T-cell (primary cell): ENCODE results near the gene ARRDC3. TPM values are rescaled to one million over a fixed set of nuclear protein-coding genes. Genes with fewer than 3 reads are reported as not detected.
A peak's percentile ranks its signal among the peaks of the same experiment; 100 is the strongest.

ENCODE experiments used
- ATAC-seq, 4 experiments: fragments of 200-7000 bp in 3 of 4; fragments of 150-1000 bp in 1 of 4; cut with Tn5 transposase; replicated peaks in 1 of 4; 1 replicate in 3 of 4; 2 replicates in 1 of 4; pipeline ENCODE4 v1.10.0; 2021; ENCODE audit warnings: moderate library complexity in 3 of 4, mild to moderate bottlenecking in 2 of 4, moderate number of reproducible peaks in 1 of 4
- CTCF ChIA-PET, 2 donors: fragments of 300-600 bp; sonication (Branson Sonifier 250); formaldehyde crosslinking; loops; one replicate each; lab custom pipeline; 2022; ENCODE audit warnings: antibody characterized with exemption in 2 of 2; lab: Charles Lee
- POLR2A ChIA-PET, 2 donors: fragments of 300-600 bp; sonication (Branson Sonifier 250); formaldehyde crosslinking; loops; one replicate each; lab custom pipeline; 2022; ENCODE audit warnings: antibody characterized with exemption in 2 of 2; lab: Charles Lee
- DNase-seq, 35 experiments: peaks; one replicate each; pipeline versions ENCODE4 v3.0.0 to v3.0.0-alpha.2; 2013 to 2023
- H3K27ac ChIP-seq: one replicate; pipeline ENCODE4 v1.5.1; 2013; ENCODE audit warnings: low read length
- H3K27me3 ChIP-seq, 2 experiments: replicated peaks in 1 of 2; 1 replicate in 1 of 2; 2 replicates in 1 of 2; pipeline versions ENCODE4 v1.6.1 to v1.7.0; 2013; ENCODE audit warnings: low read length in 1 of 2, mixed read lengths in 1 of 2; ENCODE audit not compliant: control insufficient read depth in 2 of 2, insufficient read depth in 2 of 2; ENCODE audit errors: extremely low read depth in 1 of 2
- H3K36me3 ChIP-seq, 2 donors: 1 replicate in 1 of 2; 2 replicates in 1 of 2; pipeline versions ENCODE4 v1.6.1 to v1.7.0; 2013; ENCODE audit warnings: low read length in 1 of 2; ENCODE audit not compliant: control insufficient read depth in 2 of 2, insufficient read depth in 1 of 2; ENCODE audit errors: extremely low read depth in 1 of 2
- H3K4me1 ChIP-seq, 2 experiments: 1 replicate in 1 of 2; 2 replicates in 1 of 2; pipeline versions ENCODE4 v1.6.1 to v1.7.0; 2013; ENCODE audit warnings: low read length in 2 of 2, mixed read lengths in 1 of 2; ENCODE audit not compliant: insufficient read depth in 2 of 2, control insufficient read depth in 1 of 2; ENCODE audit errors: extremely low read depth in 1 of 2
- H3K4me3 ChIP-seq, 2 donors: 1 replicate in 1 of 2; 2 replicates in 1 of 2; pipeline versions ENCODE4 v1.5.1 to v1.7.0; 2013; ENCODE audit warnings: mild to moderate bottlenecking in 2 of 2, low read length in 1 of 2, moderate library complexity in 1 of 2; ENCODE audit not compliant: control insufficient read depth in 1 of 2; ENCODE audit errors: extremely low read depth in 1 of 2
- H3K9me3 ChIP-seq: 2 replicates; pipeline ENCODE4 v1.7.0; 2013
- H3K27ac Mint-ChIP-seq, 2 donors: one replicate each; pipeline ENCODE4 v1.8.0; 2020 to 2021; ENCODE audit warnings: mild to moderate bottlenecking in 2 of 2, mixed read lengths in 2 of 2
- H3K27me3 Mint-ChIP-seq, 2 donors: one replicate each; pipeline ENCODE4 v1.8.0; 2021 to 2022; ENCODE audit warnings: mixed read lengths in 2 of 2
- H3K36me3 Mint-ChIP-seq: one replicate; pipeline ENCODE4 v1.8.0; 2021; ENCODE audit warnings: mixed read lengths
- H3K4me1 Mint-ChIP-seq, 3 donors: one replicate each; pipeline ENCODE4 v1.8.0; 2020 to 2022; ENCODE audit warnings: mixed read lengths in 3 of 3, mild to moderate bottlenecking in 1 of 3
- H3K4me3 Mint-ChIP-seq, 3 donors: one replicate each; pipeline ENCODE4 v1.8.0; 2020 to 2022; ENCODE audit warnings: mild to moderate bottlenecking in 3 of 3, mixed read lengths in 3 of 3, moderate library complexity in 3 of 3
- H3K9me3 Mint-ChIP-seq, 3 donors: one replicate each; pipeline ENCODE4 v1.8.0; 2020 to 2022; ENCODE audit warnings: mixed read lengths in 3 of 3
- WGBS: methylation state at CpG from one replicate; pipeline ENCODE4 v1.1.5; 2013; ENCODE audit warnings: missing lambda C conversion rate; ENCODE audit not compliant: insufficient coverage; 5-methylcytosine and 5-hydroxymethylcytosine counted together
- total RNA-seq, 35 experiments: library from RNA in 6 of 35; stranded (reverse) in 6 of 35; fragments of 120-200 nt in 1 of 35; gene quantifications; one replicate each; pipeline versions ENCODE4 v1.2.1 to v1.2.4 and lab custom pipeline; 2013 to 2026

ARRDC3 gene
- total RNA-seq = 100 to 1,000 TPM; 107 to 219 (median 127) TPM
- 242 TPM for total RNA-seq (2013)
- 27.5 to 925 (median 312) reads per million in 29 experiments for total RNA-seq (lab: John Stamatoyannopoulos, UW)

GRCh38 chr5:91383027-91383955 is at the start of gene ARRDC3:
Gene ARRDC3, minus strand, starts transcription at chr5:91383317. Its CDS starts 225 bp downstream, at chr5:91383092.
- H3K36me3 Mint-ChIP-seq = peaks cover 16% of the 10 kb centered on the region
- H3K27me3 Mint-ChIP-seq = no peaks in the 10 kb centered on the region
- POLR2A ChIA-PET = interaction anchor here (0.5 to 2.0 kb wide), 26 partner anchors 8 to 973 kb away, joined by 3 to 17 read pairs (median 3); partner anchors contain the start of genes CETN3 (in 1 of the 2), LYSMD3 (in 1 of the 2), MBLAC2 (in 1 of the 2) and POLR3G (in 1 of the 2)

GRCh38 chr5:91430949-91431348 is 47.8 kb upstream of the ARRDC3 start:
- H3K27me3 ChIP-seq = no peaks in the 10 kb centered on the region
- no peak overlapping the region for H3K27ac ChIP-seq
- no peak for DNase-seq
- no peaks in the 10 kb centered on the region for H3K36me3 ChIP-seq
- H3K4me1 Mint-ChIP-seq = peaks cover 24 to 25% (median 25%) of the 10 kb centered on the region in 3 donors
- peaks cover 3 to 10% (median 8%) of the 10 kb centered on the region in 3 donors for H3K9me3 Mint-ChIP-seq
- CTCF ChIA-PET = interaction anchor here in 1 of 2 donors (3.7 kb wide), 1 partner anchor 12 kb away, joined by 17 read pairs; no protein-coding TSS in a partner anchor
- H3K27ac Mint-ChIP-seq = no peak overlapping the region
- H3K9me3 ChIP-seq = no peaks in the 10 kb centered on the region
- no peak overlapping the region for H3K4me3 ChIP-seq
- H3K4me1 ChIP-seq = peaks cover 8 to 16% of the 10 kb centered on the region in 2 experiments
- no peaks in the 10 kb centered on the region for H3K27me3 Mint-ChIP-seq
- ATAC-seq = no peak
- POLR2A ChIA-PET = no interaction called here
- H3K4me3 Mint-ChIP-seq = no peak overlapping the region
- peaks cover 8% of the 10 kb centered on the region for H3K36me3 Mint-ChIP-seq

More at GRCh38 chr5:91383027-91383955, at the start of gene ARRDC3:
- H3K4me3 ChIP-seq = peak within 1 kb of the TSS; percentile 96 to 97
- CTCF ChIA-PET = interaction anchor here (0.7 to 5.7 kb wide), 30 partner anchors 10 to 973 kb away, joined by 3 to 126 read pairs (median 7); partner anchors contain the start of gene CETN3 (in 1 of the 2)
- H3K36me3 ChIP-seq = no peaks in the 10 kb centered on the region
- Mint-ChIP-seq H3K4me3 (peak within 1 kb of the TSS; percentile 91 to 96 (median 92)), H3K4me1 (peaks cover 22 to 27% (median 25%) of the 10 kb centered on the region in 3 donors), H3K27ac (peak within 1 kb of the TSS; percentile 99), H3K9me3 (no peaks in the 10 kb centered on the region)
- peak; percentile 90 to 99 (median 96) for DNase-seq
- WGBS = 0% methylated on average over 45 of the region's 49 CpGs
- H3K4me1 ChIP-seq = peaks cover 11 to 17% of the 10 kb centered on the region in 2 experiments
- H3K9me3 ChIP-seq = no peaks in the 10 kb centered on the region
- peak; percentile 39 to 40 (median 40) for ATAC-seq
- peak within 1 kb of the TSS; percentile 99 for H3K27ac ChIP-seq
- H3K27me3 ChIP-seq = no peaks in the 10 kb centered on the region

- no peaks in the 10 kb centered on the region for H3K27me3 ChIP-seq
- H3K27me3 Mint-ChIP-seq = no peaks in the 10 kb centered on the region
- H3K9me3 ChIP-seq = no peaks in the 10 kb centered on the region
- no peak overlapping the region for H3K4me3 Mint-ChIP-seq
- ATAC-seq (no peak), DNase-seq (no peak)
- no peak overlapping the region for H3K4me3 ChIP-seq
- peaks cover 8% of the 10 kb centered on the region for H3K36me3 Mint-ChIP-seq
- no peaks in the 10 kb centered on the region for H3K36me3 ChIP-seq
- CTCF ChIA-PET = interaction anchor here in 1 of 2 donors (0.7 to 0.8 kb wide), 2 partner anchors 10 to 219 kb away, joined by 3 to 5 read pairs; no protein-coding TSS in a partner anchor
- H3K4me1 Mint-ChIP-seq = peaks cover 11 to 16% (median 13%) of the 10 kb centered on the region in 3 donors
- 90% methylated on average over 2 of the region's 2 CpGs for WGBS
- peaks cover 0 to 2% of the 10 kb centered on the region in 2 experiments for H3K4me1 ChIP-seq
- no peak overlapping the region for H3K27ac Mint-ChIP-seq
- POLR2A ChIA-PET = no interaction called here
- H3K27ac ChIP-seq = no peak overlapping the region
- peaks cover 3 to 10% (median 4%) of the 10 kb centered on the region in 3 donors for H3K9me3 Mint-ChIP-seq
Observed at GRCh38 chr5:91424638-91425436, 41.7 kb upstream of the ARRDC3 start.

- Histone ChIP-seq H3K27me3 (no peaks in the 10 kb centered on the region), H3K4me1 (peaks cover 0 to 2% of the 10 kb centered on the region in 2 experiments), H3K27ac (no peak overlapping the region), H3K36me3 (no peaks in the 10 kb centered on the region), H3K4me3 (no peak overlapping the region), H3K9me3 (no peaks in the 10 kb centered on the region)
- no peaks in the 10 kb centered on the region for H3K27me3 Mint-ChIP-seq
- H3K36me3 Mint-ChIP-seq = peaks cover 3% of the 10 kb centered on the region
- ChIA-PET POLR2A (no interaction called here), CTCF (interaction anchor here in 1 of 2 donors (0.7 to 0.8 kb wide), 2 partner anchors 11 to 218 kb away, joined by 3 to 5 read pairs; no protein-coding TSS in a partner anchor)
- ATAC-seq (no peak), DNase-seq (no peak)
- no peak overlapping the region for H3K4me3 Mint-ChIP-seq
- H3K4me1 Mint-ChIP-seq = peaks cover 13 to 21% (median 14%) of the 10 kb centered on the region in 3 donors
- H3K27ac Mint-ChIP-seq = no peak overlapping the region
- no CpG with 5 or more reads among the region's 2 CpGs for WGBS
- peaks cover 0 to 4% (median 3%) of the 10 kb centered on the region in 3 donors for H3K9me3 Mint-ChIP-seq
Observed at GRCh38 chr5:91423871-91424270, 40.8 kb upstream of the ARRDC3 start.

GRCh38 chr5:91420879-91421278 is 37.8 kb upstream of the ARRDC3 start:
- Histone ChIP-seq H3K4me3 (no peak overlapping the region), H3K27ac (no peak overlapping the region), H3K9me3 (no peaks in the 10 kb centered on the region), H3K4me1 (peaks cover 0 to 2% of the 10 kb centered on the region in 2 experiments), H3K36me3 (no peaks in the 10 kb centered on the region), H3K27me3 (no peaks in the 10 kb centered on the region)
- ATAC-seq (no peak), DNase-seq (no peak)
- Mint-ChIP-seq H3K27me3 (no peaks in the 10 kb centered on the region), H3K9me3 (no peaks in the 10 kb centered on the region), H3K4me3 (no peak overlapping the region), H3K27ac (no peak overlapping the region), H3K4me1 (peaks cover 13 to 21% (median 16%) of the 10 kb centered on the region in 3 donors), H3K36me3 (no peaks in the 10 kb centered on the region)
- ChIA-PET CTCF (interaction anchor here (0.6 to 5.2 kb wide), 12 partner anchors 8 to 622 kb away, joined by 3 to 75 read pairs (median 10); partner anchors contain the start of gene ARRDC3 (in 1 of the 2)), POLR2A (interaction anchor here in 1 of 2 donors (0.6 kb wide), 1 partner anchor 31 kb away, joined by 6 read pairs; no protein-coding TSS in a partner anchor)
- no CpG with 5 or more reads among the region's 3 CpGs for WGBS
